ENCODE results near the gene ZBTB7B.

ZBTB7B gene

GRCh38 chr1:155042789-155043188 lies 40.2 kb downstream of the ZBTB7B start:
- no peak for DNase-seq

- DNase-seq: peak in 1 of 2 experiments; percentile 73
Measured at GRCh38 chr1:155043301-155043702, 40.7 kb downstream of the ZBTB7B start.

GRCh38 chr1:155043793-155044192 lies 41.2 kb downstream of the ZBTB7B start:
- DNase-seq: no peak

- DNase-seq: no peak
Measured at GRCh38 chr1:155044365-155044764, 41.8 kb downstream of the ZBTB7B start.

GRCh38 chr1:155044812-155045657 lies 42.4 kb downstream of the ZBTB7B start:
- peak; percentile 69 to 90 for DNase-seq

GRCh38 chr1:155048449-155049334 lies 46.1 kb downstream of the ZBTB7B start:
- no peak for DNase-seq

- no peak for DNase-seq
Measured at GRCh38 chr1:155049651-155050559, 47.3 kb downstream of the ZBTB7B start.

- peak; percentile 87 to 98 for DNase-seq
Measured at GRCh38 chr1:155050560-155051341, 48.1 kb downstream of the ZBTB7B start, which contains the start of gene ADAM15. ADAM15 (plus strand) TSS chr1:155051316; CDS start chr1:155051387, 71 bp downstream.

- no peak for DNase-seq
Measured at GRCh38 chr1:155051342-155051776, 48.8 kb downstream of the ZBTB7B start.

GRCh38 chr1:155051777-155052398 lies 49.3 kb downstream of the ZBTB7B start:
- peak in 1 of 2 experiments; percentile 84 for DNase-seq

- DNase-seq: peak; percentile 54 to 86
Measured at GRCh38 chr1:155052439-155053395, 50.1 kb downstream of the ZBTB7B start.

- DNase-seq: no peak
Measured at GRCh38 chr1:155053531-155054105, 51.0 kb downstream of the ZBTB7B start.

- DNase-seq: no peak
Measured at GRCh38 chr1:155057104-155057503, 54.5 kb downstream of the ZBTB7B start.

GRCh38 chr1:155057788-155058211 lies 55.2 kb downstream of the ZBTB7B start:
- no peak for DNase-seq

GRCh38 chr1:155060736-155061135 lies 58.1 kb downstream of the ZBTB7B start:
- peak in 1 of 2 experiments; percentile 58 for DNase-seq

- DNase-seq: peak; percentile 98 to 100
Measured at GRCh38 chr1:155061381-155062150, 59.0 kb downstream of the ZBTB7B start.

- DNase-seq: peak in 1 of 2 experiments; percentile 88
Measured at GRCh38 chr1:155062151-155062686, 59.6 kb downstream of the ZBTB7B start.
